ENCODE data around the gene WTAP. TPM values are rescaled to one million over a fixed set of nuclear protein-coding genes. Genes with fewer than 3 reads are reported as not detected.

The WTAP gene
- total and polyA plus RNA-seq, 4 donors, result 67.7 to 94.7 (median 87.7) TPM

DNA sequence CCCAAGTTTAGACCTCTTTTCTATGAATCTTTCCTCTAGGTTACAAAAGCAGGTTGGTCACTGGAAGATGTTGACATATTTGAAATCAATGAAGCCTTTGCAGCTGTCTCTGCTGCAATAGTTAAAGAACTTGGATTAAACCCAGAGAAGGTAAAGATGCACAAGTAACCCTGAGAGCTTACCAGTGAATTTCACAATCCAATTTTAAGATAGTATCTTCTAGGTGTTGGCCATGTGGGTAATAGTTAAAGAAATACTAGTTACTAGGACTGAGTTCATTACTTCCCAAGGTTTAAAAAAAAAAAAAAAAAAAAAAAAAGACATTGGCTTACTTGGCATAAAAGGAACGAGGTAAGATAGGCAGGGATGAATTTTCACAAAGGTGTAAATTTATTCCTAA, 50.8 kb downstream of the WTAP start:
- intact Hi-C loops (cut with DNase I), result no loop called here
- no peak for ATAC-seq (ENCODE audit: low FRiP score)
- 27 to 28% methylated on average over 1 of the region's 1 CpG for WGBS, 2 donors

DNA sequence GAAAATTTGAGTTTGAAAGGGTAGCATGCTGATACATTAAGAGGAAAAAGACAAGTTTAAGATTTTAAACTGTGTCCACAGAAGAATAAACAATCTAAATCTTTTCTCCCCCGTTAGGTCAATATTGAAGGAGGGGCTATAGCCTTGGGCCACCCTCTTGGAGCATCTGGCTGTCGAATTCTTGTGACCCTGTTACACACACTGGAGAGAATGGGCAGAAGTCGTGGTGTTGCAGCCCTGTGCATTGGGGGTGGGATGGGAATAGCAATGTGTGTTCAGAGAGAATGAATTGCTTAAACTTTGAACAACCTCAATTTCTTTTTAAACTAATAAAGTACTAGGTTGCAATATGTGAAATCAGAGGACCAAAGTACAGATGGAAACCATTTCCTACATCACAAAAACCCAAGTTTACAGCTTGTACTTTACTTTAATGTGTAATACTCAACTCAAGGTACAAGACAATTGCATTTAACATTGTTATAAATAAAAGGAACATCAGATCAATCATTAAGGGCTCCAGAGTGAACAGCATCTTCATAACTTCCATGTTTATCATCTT, 51.3 kb downstream of the WTAP start:
- intact Hi-C loops (cut with DNase I), result no loop called here

More for the DNA sequence above, 50.8 kb downstream of the WTAP start:
- Histone ChIP-seq H3K27me3 (ENCODE audit: control insufficient read depth in 1 of 2, insufficient read depth in 2 of 2, low read length in 1 of 2) (no peaks in the 10 kb centered on the region), H3K4me3 (ENCODE audit: low read length in 2 of 2) (no peak overlapping the region), H3K27ac (ENCODE audit: low read depth in 1 of 2, low read length in 2 of 2) (no peak overlapping the region), H3K4me1 (ENCODE audit: control insufficient read depth in 1 of 2, insufficient read depth in 2 of 2, low read length in 2 of 2) (no peaks in the 10 kb centered on the region), H3K36me3 (ENCODE audit: control insufficient read depth in 1 of 2, insufficient read depth in 2 of 2, low read length in 1 of 2) (peaks cover 5 to 8% of the 10 kb centered on the region in 2 donors), H3K9me3 (ENCODE audit: control insufficient read depth, low read length) (no peaks in the 10 kb centered on the region)
- DNase-seq, result no peak

DNA sequence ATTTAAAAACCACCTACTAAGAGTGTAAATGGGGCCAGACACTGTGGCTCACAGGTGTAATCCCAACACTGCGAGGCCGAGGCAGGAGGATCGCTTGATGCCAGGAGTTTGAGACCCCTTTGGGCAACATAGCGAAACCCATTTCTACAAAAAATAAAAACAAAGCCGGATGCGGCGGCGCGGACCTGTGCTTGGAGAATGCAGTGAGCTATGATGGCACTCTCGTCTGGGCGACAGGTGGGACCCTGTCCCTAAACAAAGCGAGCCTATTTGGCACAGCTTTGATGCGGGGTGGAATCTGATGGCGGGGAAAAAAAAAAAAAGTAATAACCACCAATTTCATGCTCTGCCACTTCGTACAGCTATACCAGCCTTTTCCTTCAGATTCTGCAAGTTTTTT, 61.0 kb downstream of the WTAP start:
- intact Hi-C loops (cut with DNase I), result no loop called here
- Histone ChIP-seq H3K4me3 (ENCODE audit: low read length in 2 of 2) (peak overlapping the region; percentile 59 to 82), H3K27me3 (ENCODE audit: control insufficient read depth in 1 of 2, insufficient read depth in 2 of 2, low read length in 1 of 2) (no peaks in the 10 kb centered on the region), H3K36me3 (ENCODE audit: control insufficient read depth in 1 of 2, insufficient read depth in 2 of 2, low read length in 1 of 2) (peaks cover 0 to 3% of the 10 kb centered on the region in 2 donors), H3K4me1 (ENCODE audit: control insufficient read depth in 1 of 2, insufficient read depth in 2 of 2, low read length in 2 of 2) (peaks cover 0 to 3% of the 10 kb centered on the region in 2 donors), H3K27ac (ENCODE audit: low read depth in 1 of 2, low read length in 2 of 2) (no peak overlapping the region), H3K9me3 (ENCODE audit: control insufficient read depth, low read length) (no peaks in the 10 kb centered on the region)
- ATAC-seq (ENCODE audit: low FRiP score), result no peak
- DNase-seq, result no peak
- WGBS, 2 donors, result 31 to 35% methylated on average over 15 of the region's 15 CpGs

More for the DNA sequence above, 51.3 kb downstream of the WTAP start:
- H3K27ac ChIP-seq (ENCODE audit: low read depth in 1 of 2, low read length in 2 of 2), result no peak overlapping the region
- no peaks in the 10 kb centered on the region for H3K27me3 ChIP-seq (ENCODE audit: control insufficient read depth in 1 of 2, insufficient read depth in 2 of 2, low read length in 1 of 2)
- no peak overlapping the region for H3K4me3 ChIP-seq (ENCODE audit: low read length in 2 of 2)
- DNase-seq (peak in 1 of 2 donors; percentile 20), ATAC-seq (ENCODE audit: low FRiP score) (no peak)
- no peaks in the 10 kb centered on the region for H3K9me3 ChIP-seq (ENCODE audit: control insufficient read depth, low read length)
- WGBS, 2 donors, result 53 to 66% methylated on average over 3 of the region's 3 CpGs
- no peaks in the 10 kb centered on the region for H3K4me1 ChIP-seq (ENCODE audit: control insufficient read depth in 1 of 2, insufficient read depth in 2 of 2, low read length in 2 of 2)
- peaks cover 5 to 8% of the 10 kb centered on the region in 2 donors for H3K36me3 ChIP-seq (ENCODE audit: control insufficient read depth in 1 of 2, insufficient read depth in 2 of 2, low read length in 1 of 2)

DNA sequence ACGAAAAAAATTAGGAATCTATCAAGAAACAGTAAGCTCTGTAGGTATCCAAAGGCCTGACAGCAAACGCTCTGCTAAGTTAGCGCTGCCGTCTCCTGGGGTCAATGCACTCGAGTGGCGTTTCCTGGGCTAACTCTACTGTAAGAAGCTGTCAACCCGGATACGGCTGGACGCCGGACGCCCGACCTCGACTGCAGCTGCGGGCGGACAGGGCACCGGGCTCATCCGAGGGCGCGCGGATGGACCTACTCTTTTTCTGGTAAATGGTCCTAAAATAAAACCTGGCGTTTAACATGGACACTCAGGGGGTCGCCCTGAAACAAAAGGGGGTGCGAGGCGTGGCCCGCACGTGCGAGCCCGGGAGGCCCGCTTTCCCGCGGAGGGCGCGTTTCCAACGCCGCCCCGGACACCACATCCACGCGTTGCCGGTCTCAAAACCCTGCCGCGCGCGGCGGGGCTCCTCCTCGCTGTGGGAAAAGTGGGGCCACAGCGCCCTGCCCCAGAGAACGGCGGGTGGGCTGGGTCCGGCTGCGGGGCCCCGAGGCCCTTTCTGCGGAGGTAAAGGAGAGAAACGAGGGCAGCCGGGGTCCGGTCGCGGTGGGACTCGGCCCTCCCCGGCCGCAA, 61.6 kb downstream of the WTAP start:
- peaks cover 0 to 3% of the 10 kb centered on the region in 2 donors for H3K4me1 ChIP-seq (ENCODE audit: control insufficient read depth in 1 of 2, insufficient read depth in 2 of 2, low read length in 2 of 2)
- 0 to 1% methylated on average over 59 to 60 of the region's 60 CpGs for WGBS, 2 donors

DNA sequence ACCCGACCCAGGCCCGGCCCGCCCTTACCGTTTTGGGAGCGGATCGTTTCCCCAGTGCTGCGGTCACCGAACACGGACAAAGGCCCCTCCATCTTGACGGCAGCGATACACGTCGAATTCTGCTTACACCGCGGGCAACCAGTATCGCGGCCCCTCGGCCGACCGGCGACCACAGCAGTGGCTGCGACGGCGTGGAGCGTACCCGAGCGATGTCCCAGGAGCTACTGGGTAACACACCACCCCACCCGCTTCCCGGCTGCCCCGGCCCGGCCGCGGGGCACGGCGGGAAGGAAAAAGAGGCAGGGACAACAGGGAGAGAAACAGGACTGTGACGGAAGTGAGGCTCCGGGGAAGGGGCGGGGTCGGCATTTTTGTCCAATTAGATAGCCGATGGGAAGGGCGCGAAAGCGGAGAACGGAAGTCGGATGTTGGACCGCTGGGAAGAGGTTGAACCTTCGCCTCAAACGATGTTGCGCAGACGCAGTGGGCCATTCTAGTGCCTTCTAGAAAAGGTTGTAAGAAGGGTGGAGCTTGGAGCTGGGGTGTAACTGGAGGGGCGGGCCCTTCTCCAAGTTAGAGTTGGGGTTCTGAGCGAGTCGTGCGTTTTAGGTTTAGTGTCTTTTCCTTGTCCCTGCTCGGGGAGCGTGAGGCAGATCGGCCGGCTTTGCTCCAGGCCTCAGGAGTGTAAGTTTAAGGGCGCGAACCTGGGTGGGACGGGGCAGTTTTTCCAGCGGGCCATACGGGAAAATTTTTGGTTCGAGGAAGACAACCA, 62.3 kb downstream of the WTAP start, which contains the start of gene TCP1:
TCP1 (minus strand) TSS at position 226 of the 772 bp plus-strand sequence; CDS start at position 92, 134 bp downstream.
- Histone ChIP-seq H3K36me3 (ENCODE audit: control insufficient read depth in 1 of 2, insufficient read depth in 2 of 2, low read length in 1 of 2) (peaks cover 0 to under 1% of the 10 kb centered on the region in 2 donors), H3K27ac (ENCODE audit: low read depth in 1 of 2, low read length in 2 of 2) (peak within 1 kb of the TSS; percentile 10 to 72), H3K27me3 (ENCODE audit: control insufficient read depth in 1 of 2, insufficient read depth in 2 of 2, low read length in 1 of 2) (no peaks in the 10 kb centered on the region), H3K9me3 (ENCODE audit: control insufficient read depth, low read length) (no peaks in the 10 kb centered on the region), H3K4me1 (ENCODE audit: control insufficient read depth in 1 of 2, insufficient read depth in 2 of 2, low read length in 2 of 2) (peaks cover 0 to 3% of the 10 kb centered on the region in 2 donors), H3K4me3 (ENCODE audit: low read length in 2 of 2) (peak within 1 kb of the TSS; percentile 60 to 82)
- DNase-seq (peak; percentile 99 to 100), ATAC-seq (ENCODE audit: low FRiP score) (peak; percentile 97)
- intact Hi-C loops (cut with DNase I), result loop anchor here (1.0 to 5.0 kb wide), 4 partner anchors 43 to 98 kb away; partner anchors contain the start of genes SOD2 (in 1 of the 2) and WTAP (in 1 of the 2)
- 0 to 1% methylated on average over 55 to 64 of the region's 64 CpGs for WGBS, 2 donors

More for the DNA sequence above, 61.6 kb downstream of the WTAP start:
- Histone ChIP-seq H3K4me3 (ENCODE audit: low read length in 2 of 2) (peak overlapping the region; percentile 59 to 82), H3K9me3 (ENCODE audit: control insufficient read depth, low read length) (no peaks in the 10 kb centered on the region), H3K27ac (ENCODE audit: low read depth in 1 of 2, low read length in 2 of 2) (peak overlapping the region; percentile 10 to 72), H3K36me3 (ENCODE audit: control insufficient read depth in 1 of 2, insufficient read depth in 2 of 2, low read length in 1 of 2) (peaks cover 0 to 3% of the 10 kb centered on the region in 2 donors), H3K27me3 (ENCODE audit: control insufficient read depth in 1 of 2, insufficient read depth in 2 of 2, low read length in 1 of 2) (no peaks in the 10 kb centered on the region)
- DNase-seq, result peak; percentile 61 to 81
- peak; percentile 1 for ATAC-seq (ENCODE audit: low FRiP score)
- intact Hi-C loops (cut with DNase I), result loop anchor here (1.0 kb wide), 2 partner anchors 62 to 96 kb away; partner anchors contain the start of genes SOD2 (in 1 of the 2) and WTAP (in 1 of the 2)

DNA sequence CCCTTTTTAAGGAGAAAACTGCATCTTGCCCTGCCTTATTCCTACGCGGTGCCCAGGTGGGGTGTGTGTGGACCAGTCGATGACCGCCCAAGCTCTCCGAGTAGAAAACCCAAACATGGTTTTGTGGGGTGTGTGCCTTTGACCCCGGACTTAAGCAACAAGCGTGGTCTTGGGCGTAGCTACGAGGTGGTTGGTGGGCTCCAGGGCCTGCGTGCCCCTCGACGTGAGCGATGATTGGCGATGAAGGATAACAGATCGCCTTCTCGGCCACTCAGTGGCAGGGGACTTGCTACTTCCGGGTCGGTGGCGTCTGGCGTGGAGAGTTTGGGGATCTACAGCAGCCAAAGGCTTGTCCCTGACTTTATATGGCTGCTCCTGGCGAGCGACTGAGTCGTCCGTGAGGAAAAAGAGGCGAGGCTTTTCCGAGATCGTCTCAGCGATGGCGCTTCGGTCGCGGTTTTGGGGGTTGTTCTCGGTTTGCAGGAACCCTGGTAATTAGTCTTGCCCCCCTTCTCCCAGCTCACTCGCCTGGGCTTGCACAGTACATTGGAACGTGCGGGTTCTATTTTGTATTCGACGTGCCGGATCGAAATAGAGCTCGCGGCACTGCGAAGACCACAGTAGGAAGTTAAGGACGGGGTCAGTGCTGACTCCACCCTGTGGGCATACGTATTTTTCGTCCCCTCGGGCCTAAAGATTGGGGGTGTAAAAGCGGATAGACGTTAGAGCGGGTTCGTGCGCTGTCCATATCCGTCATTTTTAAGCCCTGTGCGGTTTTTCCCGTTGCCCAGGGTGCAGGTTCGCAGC, 63.0 kb downstream of the WTAP start, which contains the start of gene MRPL18:
MRPL18 (plus strand) TSS at position 319 of the 807 bp plus-strand sequence; CDS start at position 440, 121 bp downstream.
- peak; percentile 97 for ATAC-seq (ENCODE audit: low FRiP score)
- Histone ChIP-seq H3K9me3 (ENCODE audit: control insufficient read depth, low read length) (no peaks in the 10 kb centered on the region), H3K27me3 (ENCODE audit: control insufficient read depth in 1 of 2, insufficient read depth in 2 of 2, low read length in 1 of 2) (no peaks in the 10 kb centered on the region), H3K4me3 (ENCODE audit: low read length in 2 of 2) (peak within 1 kb of the TSS; percentile 60 to 82), H3K27ac (ENCODE audit: low read depth in 1 of 2, low read length in 2 of 2) (peak within 1 kb of the TSS; percentile 10 to 72), H3K4me1 (ENCODE audit: control insufficient read depth in 1 of 2, insufficient read depth in 2 of 2, low read length in 2 of 2) (peaks cover 0 to 3% of the 10 kb centered on the region in 2 donors), H3K36me3 (ENCODE audit: control insufficient read depth in 1 of 2, insufficient read depth in 2 of 2, low read length in 1 of 2) (no peaks in the 10 kb centered on the region)
- WGBS, 2 donors, result 0% methylated on average over 56 of the region's 56 CpGs
- intact Hi-C loops (cut with DNase I), result loop anchor here (1.0 to 5.0 kb wide), 2 partner anchors 42 to 99 kb away; no protein-coding TSS in a partner anchor
- DNase-seq, result peak; percentile 97

DNA sequence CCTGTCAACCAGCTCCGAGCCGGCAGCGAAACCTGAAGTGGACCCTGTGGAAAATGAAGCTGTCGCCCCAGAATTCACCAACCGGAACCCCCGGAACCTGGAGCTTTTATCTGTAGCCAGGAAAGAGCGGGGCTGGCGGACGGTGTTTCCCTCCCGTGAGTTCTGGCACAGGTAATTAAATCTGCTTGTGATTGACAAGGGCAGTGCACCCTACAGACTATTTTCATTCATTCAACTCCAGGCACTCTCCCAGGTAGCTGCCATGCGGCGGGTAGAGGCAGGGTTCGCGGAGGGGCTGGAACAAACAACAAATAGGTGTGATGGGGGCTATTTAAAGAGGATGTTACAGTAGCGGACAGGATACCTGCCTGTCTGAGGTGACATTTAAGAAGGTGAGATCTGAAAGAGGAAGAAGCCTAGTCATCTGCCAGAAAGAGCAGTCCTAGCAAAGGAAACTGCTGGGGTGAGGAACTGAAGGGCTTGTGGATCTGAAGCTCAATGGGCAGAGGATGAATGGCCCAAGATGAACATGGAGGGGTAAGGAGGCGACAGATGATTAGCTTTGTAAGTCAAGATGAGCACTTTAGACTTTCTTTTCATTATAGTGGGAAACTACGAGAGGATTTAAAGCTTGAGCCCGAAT, 63.8 kb downstream of the WTAP start:
- no peaks in the 10 kb centered on the region for H3K9me3 ChIP-seq (ENCODE audit: control insufficient read depth, low read length)
- intact Hi-C loops (cut with DNase I), result loop anchor here (1.0 to 5.0 kb wide), 2 partner anchors 41 to 100 kb away; no protein-coding TSS in a partner anchor
- ATAC-seq (ENCODE audit: low FRiP score) (no peak), DNase-seq (no peak)
- WGBS, 2 donors, result 13 to 14% methylated on average over 18 of the region's 18 CpGs
- no peaks in the 10 kb centered on the region for H3K27me3 ChIP-seq (ENCODE audit: control insufficient read depth in 1 of 2, insufficient read depth in 2 of 2, low read length in 1 of 2)
- H3K27ac ChIP-seq (ENCODE audit: low read depth in 1 of 2, low read length in 2 of 2), result peak overlapping the region in 1 of 2 donors; percentile 14
- H3K36me3 ChIP-seq (ENCODE audit: control insufficient read depth in 1 of 2, insufficient read depth in 2 of 2, low read length in 1 of 2), result no peaks in the 10 kb centered on the region
- H3K4me3 ChIP-seq (ENCODE audit: low read length in 2 of 2), result peak overlapping the region; percentile 49 to 76
- peaks cover 0 to 3% of the 10 kb centered on the region in 2 donors for H3K4me1 ChIP-seq (ENCODE audit: control insufficient read depth in 1 of 2, insufficient read depth in 2 of 2, low read length in 2 of 2)
